Activated naive CD4-positive, alpha-beta T cell treated with Interleukin-2 at 50 U/mL for 16 hours (primary cell): Measurements from ENCODE around the gene KRTAP20-2.

Source experiments
- DNase-seq: peaks from one replicate; pipeline ENCODE4 v3.0.0-alpha.2; 2020

KRTAP20-2 gene

GRCh38 chr21:30676737-30677136, 41.7 kb downstream of the KRTAP20-2 start:
- no peak for DNase-seq

GRCh38 chr21:30680586-30680985, 45.6 kb downstream of the KRTAP20-2 start:
- DNase-seq: no peak

- no peak for DNase-seq
Observed at GRCh38 chr21:30684506-30684905, 49.5 kb downstream of the KRTAP20-2 start.
